Neutrophil (primary cell): ENCODE results near the gene HSD3B1.
"Not testable (repeated sequence)": the region's sequence is repeated elsewhere in the genome, so short reads cannot be mapped to it uniquely, and the experiment has no call there.

ENCODE experiments used
- H3K27ac ChIP-seq: fragments of 200-600 bp; sonication (generic); 2 replicates; pipeline ENCODE4 v1.5.1; 2016; ENCODE audit warnings: mild to moderate bottlenecking, moderate library complexity
- H3K27me3 ChIP-seq: fragments of 200-600 bp; sonication (generic); 2 replicates; pipeline ENCODE4 v1.6.0; 2016; ENCODE audit warnings: mild to moderate bottlenecking
- H3K36me3 ChIP-seq: fragments of 200-600 bp; sonication (generic); 2 replicates; pipeline ENCODE4 v1.5.1; 2017
- H3K4me1 ChIP-seq, 2 experiments: fragments of 200-600 bp in 1 of 2; sonication (generic) in 1 of 2; 1 replicate in 1 of 2; 2 replicates in 1 of 2; pipeline versions ENCODE4 v1.5.1 to v1.6.1; 2013 to 2016; ENCODE audit warnings: low read depth in 1 of 2, low read length in 1 of 2, mild to moderate bottlenecking in 1 of 2, moderate library complexity in 1 of 2; ENCODE audit not compliant: control insufficient read depth in 1 of 2, insufficient read depth in 1 of 2
- H3K4me3 ChIP-seq, 2 experiments: fragments of 200-600 bp in 1 of 2; sonication (generic) in 1 of 2; 1 replicate in 1 of 2; 2 replicates in 1 of 2; pipeline ENCODE4 v1.5.1; 2013 to 2016; ENCODE audit warnings: low read depth in 1 of 2, low read length in 1 of 2, mild to moderate bottlenecking in 1 of 2, moderate library complexity in 1 of 2
- H3K9me3 ChIP-seq: fragments of 200-600 bp; sonication (generic); 2 replicates; pipeline ENCODE4 v1.5.1; 2016
- CTCF ChIP-seq: fragments of 200-600 bp; sonication (generic); IDR thresholded peaks from 2 replicates; pipeline ENCODE4 v1.5.1; 2016; ENCODE audit warnings: antibody characterized with exemption

The HSD3B1 gene

GRCh38 chr1:119546641-119547040, 39.6 kb downstream of the HSD3B1 start:
- no peak for TF ChIP-seq CTCF
- no peaks in the 10 kb centered on the region for H3K4me1 ChIP-seq
- H3K36me3 ChIP-seq, result no peaks in the 10 kb centered on the region
- H3K27ac ChIP-seq, result no peak overlapping the region
- no peak overlapping the region for H3K4me3 ChIP-seq
- no peaks in the 10 kb centered on the region for H3K9me3 ChIP-seq
- peaks cover 14% of the 10 kb centered on the region for H3K27me3 ChIP-seq

GRCh38 chr1:119547306-119547705, 40.3 kb downstream of the HSD3B1 start:
- Histone ChIP-seq H3K27me3 (peaks cover 7% of the 10 kb centered on the region), H3K4me3 (no peak overlapping the region), H3K9me3 (no peaks in the 10 kb centered on the region), H3K4me1 (no peaks in the 10 kb centered on the region), H3K27ac (no peak overlapping the region), H3K36me3 (no peaks in the 10 kb centered on the region)
- no peak for TF ChIP-seq CTCF

GRCh38 chr1:119547805-119548204, 40.8 kb downstream of the HSD3B1 start:
- H3K27ac ChIP-seq, result no peak overlapping the region
- no peaks in the 10 kb centered on the region for H3K36me3 ChIP-seq
- H3K27me3 ChIP-seq, result peaks cover 2% of the 10 kb centered on the region
- no peaks in the 10 kb centered on the region for H3K9me3 ChIP-seq
- no peaks in the 10 kb centered on the region for H3K4me1 ChIP-seq
- no peak overlapping the region for H3K4me3 ChIP-seq
- TF ChIP-seq CTCF, result no peak

GRCh38 chr1:119549719-119550132, 42.7 kb downstream of the HSD3B1 start:
- no peaks in the 10 kb centered on the region for H3K9me3 ChIP-seq
- no peaks in the 10 kb centered on the region for H3K4me1 ChIP-seq
- H3K4me3 ChIP-seq, result no peak overlapping the region
- no peaks in the 10 kb centered on the region for H3K36me3 ChIP-seq
- H3K27ac ChIP-seq, result no peak overlapping the region
- H3K27me3 ChIP-seq, result no peaks in the 10 kb centered on the region
- TF ChIP-seq CTCF, result peak; percentile 59

- H3K36me3 ChIP-seq, result no peaks in the 10 kb centered on the region
- no peaks in the 10 kb centered on the region for H3K9me3 ChIP-seq
- no peak overlapping the region for H3K4me3 ChIP-seq
- H3K27me3 ChIP-seq, result no peaks in the 10 kb centered on the region
- H3K27ac ChIP-seq, result no peak overlapping the region
- no peaks in the 10 kb centered on the region for H3K4me1 ChIP-seq
- TF ChIP-seq CTCF, result no peak
These were observed 43.4 kb downstream of the HSD3B1 start for GRCh38 chr1:119550381-119550780.

- Histone ChIP-seq H3K36me3 (no peaks in the 10 kb centered on the region), H3K9me3 (no peaks in the 10 kb centered on the region), H3K27me3 (no peaks in the 10 kb centered on the region), H3K27ac (no peak overlapping the region), H3K4me3 (no peak overlapping the region), H3K4me1 (no peaks in the 10 kb centered on the region)
- TF ChIP-seq CTCF, result no peak
These were observed 44.2 kb downstream of the HSD3B1 start for GRCh38 chr1:119551218-119551617.

- not testable (repeated sequence) for H3K36me3 ChIP-seq, H3K9me3 ChIP-seq, H3K27ac ChIP-seq, H3K4me1 ChIP-seq, H3K4me3 ChIP-seq, H3K27me3 ChIP-seq
These were observed 45.6 kb downstream of the HSD3B1 start for GRCh38 chr1:119552656-119553055.

GRCh38 chr1:119553302-119554071, 46.5 kb downstream of the HSD3B1 start:
- not testable (repeated sequence) for H3K4me3 ChIP-seq, H3K27me3 ChIP-seq, H3K36me3 ChIP-seq, H3K4me1 ChIP-seq, H3K27ac ChIP-seq, H3K9me3 ChIP-seq
